ENCODE measurements around the gene MAPK14. TPM values are rescaled to one million over a fixed set of nuclear protein-coding genes. Genes with fewer than 3 reads are reported as not detected.

Gene MAPK14
- total RNA-seq, 1 experiment from 2014 or later: 50.8 TPM

DNA sequence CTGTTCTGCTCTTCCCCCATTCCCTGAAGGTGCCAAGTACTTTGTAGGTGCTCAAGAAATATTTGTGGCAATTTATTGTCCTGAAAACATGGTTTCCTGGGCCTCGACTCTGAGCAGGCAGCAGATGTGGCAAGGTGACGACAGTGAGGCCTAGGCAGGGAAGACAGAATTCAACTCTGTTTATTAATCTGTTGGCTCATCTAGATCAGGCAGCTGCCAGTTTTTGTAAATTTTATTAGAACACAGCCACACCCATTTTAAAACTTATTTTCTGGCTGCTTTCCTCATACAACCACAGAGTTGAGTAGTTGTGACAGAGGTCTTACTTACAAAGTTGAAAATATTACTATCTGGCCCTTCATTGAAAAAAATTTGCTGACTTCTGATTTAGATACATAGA is 24.5 kb downstream of the MAPK14 start:
- no peaks in the 10 kb centered on the region for H3K9me3 ChIP-seq (ENCODE audit: low read depth, low read length, poor library complexity, severe bottlenecking)
- BruUV-seq (replicated peaks): no TSS peak
- no peak overlapping the region for H3K4me3 ChIP-seq (ENCODE audit: low read depth, low read length, poor library complexity, severe bottlenecking)
- POLR2A ChIA-PET (ENCODE audit: low non-redundant PET): no interaction called here
- CTCF ChIA-PET: no interaction called here
- peaks cover 37% of the 10 kb centered on the region for H3K4me1 ChIP-seq (ENCODE audit: insufficient read depth, low read length, poor library complexity, severe bottlenecking)
- no peak overlapping the region for H3K27ac ChIP-seq (ENCODE audit: low read depth, low read length, poor library complexity, severe bottlenecking)
- no peaks in the 10 kb centered on the region for H3K27me3 ChIP-seq (replicated peaks; ENCODE audit: insufficient read depth, low read depth, low read length, poor library complexity)
- DNase-seq (ENCODE audit: low spot score): no peak
- no peak for TF ChIP-seq EZH2 (IDR thresholded peaks at IDR 0.05; ENCODE audit: borderline replicate concordance, low read depth, low read length, poor library complexity, severe bottlenecking)
- TF ChIP-seq, protein P1, sequence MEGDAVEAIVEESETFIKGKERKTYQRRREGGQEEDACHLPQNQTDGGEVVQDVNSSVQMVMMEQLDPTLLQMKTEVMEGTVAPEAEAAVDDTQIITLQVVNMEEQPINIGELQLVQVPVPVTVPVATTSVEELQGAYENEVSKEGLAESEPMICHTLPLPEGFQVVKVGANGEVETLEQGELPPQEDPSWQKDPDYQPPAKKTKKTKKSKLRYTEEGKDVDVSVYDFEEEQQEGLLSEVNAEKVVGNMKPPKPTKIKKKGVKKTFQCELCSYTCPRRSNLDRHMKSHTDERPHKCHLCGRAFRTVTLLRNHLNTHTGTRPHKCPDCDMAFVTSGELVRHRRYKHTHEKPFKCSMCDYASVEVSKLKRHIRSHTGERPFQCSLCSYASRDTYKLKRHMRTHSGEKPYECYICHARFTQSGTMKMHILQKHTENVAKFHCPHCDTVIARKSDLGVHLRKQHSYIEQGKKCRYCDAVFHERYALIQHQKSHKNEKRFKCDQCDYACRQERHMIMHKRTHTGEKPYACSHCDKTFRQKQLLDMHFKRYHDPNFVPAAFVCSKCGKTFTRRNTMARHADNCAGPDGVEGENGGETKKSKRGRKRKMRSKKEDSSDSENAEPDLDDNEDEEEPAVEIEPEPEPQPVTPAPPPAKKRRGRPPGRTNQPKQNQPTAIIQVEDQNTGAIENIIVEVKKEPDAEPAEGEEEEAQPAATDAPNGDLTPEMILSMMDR (conservative IDR thresholded peaks at IDR 0.05; ENCODE audit: low read depth, low read length): no peak
- H3K36me3 ChIP-seq (ENCODE audit: insufficient read depth, low read length, poor library complexity, severe bottlenecking): peaks cover 10% of the 10 kb centered on the region
- intact Hi-C loops (cut with micrococcal nuclease; ENCODE audit: unreplicated experiment): no loop called here

DNA sequence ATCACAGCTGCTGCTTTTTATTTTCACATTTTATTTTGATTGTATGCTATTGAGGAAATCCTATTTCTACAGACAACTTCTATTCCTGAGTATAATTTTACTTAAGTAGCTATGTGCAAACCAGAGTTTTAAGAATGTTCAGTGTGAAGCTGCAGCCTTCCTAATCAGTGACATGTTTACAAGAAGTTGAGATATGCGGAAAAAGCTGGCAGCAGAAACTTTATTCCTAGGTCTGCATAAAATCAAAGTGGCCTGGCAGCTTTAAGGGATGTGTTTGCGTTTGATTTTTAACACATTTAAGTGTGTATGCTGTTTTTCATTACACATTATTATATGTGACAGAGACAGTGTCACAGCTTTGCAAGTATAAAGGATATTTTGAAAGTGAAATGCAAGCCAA is 26.3 kb downstream of the MAPK14 start:
- no TSS peak for BruUV-seq (replicated peaks)
- DNase-seq (ENCODE audit: low spot score): no peak
- TF ChIP-seq EZH2 (IDR thresholded peaks at IDR 0.05; ENCODE audit: borderline replicate concordance, low read depth, low read length, poor library complexity, severe bottlenecking): no peak
- TF ChIP-seq, protein P1 (conservative IDR thresholded peaks at IDR 0.05; ENCODE audit: low read depth, low read length): no peak
- intact Hi-C loops (cut with micrococcal nuclease; ENCODE audit: unreplicated experiment): no loop called here
- ChIA-PET POLR2A (ENCODE audit: low non-redundant PET) (no interaction called here), CTCF (interaction anchor here (1.2 kb wide), 1 partner anchor 20 kb away, joined by 3 read pairs; no protein-coding TSS in a partner anchor)
- Histone ChIP-seq H3K36me3 (ENCODE audit: insufficient read depth, low read length, poor library complexity, severe bottlenecking) (peaks cover 10% of the 10 kb centered on the region), H3K27ac (ENCODE audit: low read depth, low read length, poor library complexity, severe bottlenecking) (no peak overlapping the region), H3K4me1 (ENCODE audit: insufficient read depth, low read length, poor library complexity, severe bottlenecking) (peaks cover 37% of the 10 kb centered on the region), H3K4me3 (ENCODE audit: low read depth, low read length, poor library complexity, severe bottlenecking) (no peak overlapping the region), H3K27me3 (replicated peaks; ENCODE audit: insufficient read depth, low read depth, low read length, poor library complexity) (no peaks in the 10 kb centered on the region), H3K9me3 (ENCODE audit: low read depth, low read length, poor library complexity, severe bottlenecking) (no peaks in the 10 kb centered on the region)

DNA sequence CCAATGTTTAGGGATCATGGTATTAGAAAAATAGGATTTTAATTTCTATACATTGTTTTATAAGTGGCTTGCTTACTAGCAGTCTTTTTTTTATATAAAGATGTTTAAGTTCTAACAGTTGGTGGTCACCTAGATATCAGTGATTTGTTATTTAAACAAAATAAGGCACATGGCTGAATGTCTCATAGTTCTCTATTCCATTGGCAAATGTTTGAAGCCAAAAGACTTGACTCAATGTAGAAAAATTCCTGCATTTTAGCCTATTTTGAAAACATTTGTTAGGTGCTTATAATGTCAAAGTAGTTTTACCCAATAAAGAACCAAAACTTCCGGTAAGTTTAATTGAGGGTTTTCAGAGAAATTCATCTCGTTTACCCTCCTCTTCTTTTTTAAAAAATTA is 26.8 kb downstream of the MAPK14 start:
- Histone ChIP-seq H3K27ac (ENCODE audit: low read depth, low read length, poor library complexity, severe bottlenecking) (no peak overlapping the region), H3K36me3 (ENCODE audit: insufficient read depth, low read length, poor library complexity, severe bottlenecking) (peaks cover 10% of the 10 kb centered on the region), H3K27me3 (replicated peaks; ENCODE audit: insufficient read depth, low read depth, low read length, poor library complexity) (no peaks in the 10 kb centered on the region), H3K9me3 (ENCODE audit: low read depth, low read length, poor library complexity, severe bottlenecking) (no peaks in the 10 kb centered on the region), H3K4me3 (ENCODE audit: low read depth, low read length, poor library complexity, severe bottlenecking) (no peak overlapping the region), H3K4me1 (ENCODE audit: insufficient read depth, low read length, poor library complexity, severe bottlenecking) (peaks cover 37% of the 10 kb centered on the region)
- ChIA-PET POLR2A (ENCODE audit: low non-redundant PET) (no interaction called here), CTCF (interaction anchor here (1.2 kb wide), 1 partner anchor 19 kb away, joined by 3 read pairs; no protein-coding TSS in a partner anchor)
- intact Hi-C loops (cut with micrococcal nuclease; ENCODE audit: unreplicated experiment): no loop called here
- DNase-seq (ENCODE audit: low spot score): no peak
- no TSS peak for BruUV-seq (replicated peaks)
- TF ChIP-seq EZH2 (IDR thresholded peaks at IDR 0.05; ENCODE audit: borderline replicate concordance, low read depth, low read length, poor library complexity, severe bottlenecking): no peak
- TF ChIP-seq, protein P1 (conservative IDR thresholded peaks at IDR 0.05; ENCODE audit: low read depth, low read length): no peak

All from A673 (cell line).